Neural progenitor cell (in vitro differentiated cells): ENCODE measurements around the gene PLAC1.

ENCODE experiments used
- EZH2 ChIP-seq: fragments of 200-600 bp; sonication (generic); IDR thresholded peaks from 2 replicates; pipeline ENCODE4 v1.6.1; 2017; ENCODE audit warnings: antibody characterized with exemption, mild to moderate bottlenecking, moderate library complexity
- EZH2phosphoT487 ChIP-seq: fragments of 200-600 bp; sonication (generic); IDR thresholded peaks from 2 replicates; pipeline ENCODE4 v1.6.1; 2017; ENCODE audit warnings: antibody characterized with exemption
- TF ChIP-seq, protein P1 (sequence below): fragments of 200-600 bp; sonication (generic); IDR thresholded peaks from 2 replicates; pipeline ENCODE4 v1.5.1; 2017; ENCODE audit warnings: antibody characterized with exemption, mild to moderate bottlenecking

DNA sequence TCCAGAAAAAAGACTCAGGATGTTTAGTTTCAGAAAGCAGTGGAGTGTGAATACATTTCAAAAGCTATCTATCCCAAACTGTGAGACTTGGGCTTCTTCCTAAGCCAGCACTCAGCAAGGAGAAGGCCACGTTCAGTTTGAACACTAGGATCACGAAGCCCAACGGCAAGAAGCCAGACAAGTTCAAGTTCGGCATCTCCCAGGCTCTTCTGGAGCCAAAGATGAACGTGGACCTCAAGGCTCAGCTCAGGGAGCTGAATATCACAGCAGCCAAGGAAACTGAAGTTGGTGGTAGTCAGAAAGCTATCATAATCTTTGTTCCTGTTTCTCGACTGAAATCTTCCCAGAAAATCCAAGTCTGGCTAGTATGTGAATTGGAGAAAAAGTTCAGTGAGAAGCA lies 7.6 kb downstream of the PLAC1 start:
- TF ChIP-seq, protein P1, sequence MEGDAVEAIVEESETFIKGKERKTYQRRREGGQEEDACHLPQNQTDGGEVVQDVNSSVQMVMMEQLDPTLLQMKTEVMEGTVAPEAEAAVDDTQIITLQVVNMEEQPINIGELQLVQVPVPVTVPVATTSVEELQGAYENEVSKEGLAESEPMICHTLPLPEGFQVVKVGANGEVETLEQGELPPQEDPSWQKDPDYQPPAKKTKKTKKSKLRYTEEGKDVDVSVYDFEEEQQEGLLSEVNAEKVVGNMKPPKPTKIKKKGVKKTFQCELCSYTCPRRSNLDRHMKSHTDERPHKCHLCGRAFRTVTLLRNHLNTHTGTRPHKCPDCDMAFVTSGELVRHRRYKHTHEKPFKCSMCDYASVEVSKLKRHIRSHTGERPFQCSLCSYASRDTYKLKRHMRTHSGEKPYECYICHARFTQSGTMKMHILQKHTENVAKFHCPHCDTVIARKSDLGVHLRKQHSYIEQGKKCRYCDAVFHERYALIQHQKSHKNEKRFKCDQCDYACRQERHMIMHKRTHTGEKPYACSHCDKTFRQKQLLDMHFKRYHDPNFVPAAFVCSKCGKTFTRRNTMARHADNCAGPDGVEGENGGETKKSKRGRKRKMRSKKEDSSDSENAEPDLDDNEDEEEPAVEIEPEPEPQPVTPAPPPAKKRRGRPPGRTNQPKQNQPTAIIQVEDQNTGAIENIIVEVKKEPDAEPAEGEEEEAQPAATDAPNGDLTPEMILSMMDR = no peak
- TF ChIP-seq EZH2 = no peak
- TF ChIP-seq EZH2phosphoT487 = no peak
